ENCODE data around the gene AFF1. TPM values are rescaled to one million over a fixed set of nuclear protein-coding genes. Genes with fewer than 3 reads are reported as not detected.
A peak's percentile ranks its signal among the peaks of the same experiment; 100 is the strongest.

Gene AFF1
- total RNA-seq, 6 experiments from 2014 or later, result 23.8 to 39.6 (median 34.9) TPM

DNA sequence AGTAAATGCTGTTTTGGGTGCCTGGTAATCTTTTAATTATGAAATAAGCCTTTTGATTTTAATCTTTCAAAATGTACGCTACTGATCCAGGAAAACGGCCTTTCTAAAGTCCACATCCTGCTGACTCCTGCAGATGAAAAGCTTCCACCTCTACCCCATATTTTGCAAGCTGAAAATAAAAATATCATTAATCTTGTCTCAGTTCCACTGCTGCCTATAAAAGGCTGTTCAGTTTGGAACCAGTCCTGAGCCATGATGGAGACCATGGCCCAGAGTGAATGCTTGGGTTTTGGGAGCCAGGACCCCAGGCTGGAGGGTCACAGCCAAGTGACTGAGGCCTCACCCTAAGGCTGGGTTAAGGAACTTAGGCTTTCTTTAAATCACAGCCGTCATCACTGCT lies 110.8 kb downstream of the AFF1 start:
- no peaks in the 10 kb centered on the region for H3K27me3 ChIP-seq
- intact Hi-C loops (cut with DNase I), result no loop called here
- ATAC-seq, result peak; percentile 18 to 33 (median 26)
- H3K36me3 ChIP-seq, result peaks cover 0 to 18% (median 2%) of the 10 kb centered on the region in 4 donors
- no peak for DNase-seq
- WGBS (ENCODE audit: insufficient coverage, low coverage, low lambda C conversion rate, missing lambda C conversion rate), result 11% methylated on average over 3 of the region's 3 CpGs
- TF ChIP-seq, protein P1, sequence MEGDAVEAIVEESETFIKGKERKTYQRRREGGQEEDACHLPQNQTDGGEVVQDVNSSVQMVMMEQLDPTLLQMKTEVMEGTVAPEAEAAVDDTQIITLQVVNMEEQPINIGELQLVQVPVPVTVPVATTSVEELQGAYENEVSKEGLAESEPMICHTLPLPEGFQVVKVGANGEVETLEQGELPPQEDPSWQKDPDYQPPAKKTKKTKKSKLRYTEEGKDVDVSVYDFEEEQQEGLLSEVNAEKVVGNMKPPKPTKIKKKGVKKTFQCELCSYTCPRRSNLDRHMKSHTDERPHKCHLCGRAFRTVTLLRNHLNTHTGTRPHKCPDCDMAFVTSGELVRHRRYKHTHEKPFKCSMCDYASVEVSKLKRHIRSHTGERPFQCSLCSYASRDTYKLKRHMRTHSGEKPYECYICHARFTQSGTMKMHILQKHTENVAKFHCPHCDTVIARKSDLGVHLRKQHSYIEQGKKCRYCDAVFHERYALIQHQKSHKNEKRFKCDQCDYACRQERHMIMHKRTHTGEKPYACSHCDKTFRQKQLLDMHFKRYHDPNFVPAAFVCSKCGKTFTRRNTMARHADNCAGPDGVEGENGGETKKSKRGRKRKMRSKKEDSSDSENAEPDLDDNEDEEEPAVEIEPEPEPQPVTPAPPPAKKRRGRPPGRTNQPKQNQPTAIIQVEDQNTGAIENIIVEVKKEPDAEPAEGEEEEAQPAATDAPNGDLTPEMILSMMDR (IDR thresholded peaks at IDR 0.05), result no peak
- no peak for TF ChIP-seq POLR2A (IDR thresholded peaks at IDR 0.05)
- peaks cover 0 to 3% (median 0%) of the 10 kb centered on the region in 4 donors for H3K9me3 ChIP-seq
- peak overlapping the region; percentile 38 to 65 (median 54) for H3K27ac ChIP-seq
- peaks cover 0 to 46% (median 14%) of the 10 kb centered on the region in 4 donors for H3K4me1 ChIP-seq
- no peak overlapping the region for H3K4me3 ChIP-seq

DNA sequence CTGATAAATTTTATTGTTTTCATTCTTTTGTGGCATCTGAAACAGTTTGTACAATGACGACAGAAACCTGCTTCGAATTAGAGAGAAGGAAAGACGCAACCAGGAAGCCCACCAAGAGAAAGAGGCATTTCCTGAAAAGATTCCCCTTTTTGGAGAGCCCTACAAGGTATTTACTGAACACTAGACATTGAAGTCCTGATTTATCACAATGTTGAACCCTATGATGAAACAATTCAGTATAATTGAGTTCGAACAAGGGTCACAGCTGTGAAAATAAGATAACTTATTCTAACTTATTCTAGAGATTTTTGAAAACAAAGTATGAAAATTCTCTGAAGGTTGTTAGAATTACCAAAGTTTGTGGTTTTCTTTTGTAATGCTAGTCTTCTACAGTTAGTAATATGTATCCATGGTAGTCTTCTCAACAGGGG lies 111.3 kb downstream of the AFF1 start:
- Histone ChIP-seq H3K27me3 (no peaks in the 10 kb centered on the region), H3K36me3 (peaks cover 0 to 18% (median 2%) of the 10 kb centered on the region in 4 donors), H3K4me3 (no peak overlapping the region), H3K4me1 (peaks cover 0 to 44% (median 13%) of the 10 kb centered on the region in 4 donors), H3K27ac (peak overlapping the region; percentile 38 to 65 (median 54)), H3K9me3 (peaks cover 0 to 3% (median 0%) of the 10 kb centered on the region in 4 donors)
- TF ChIP-seq, protein P1 (IDR thresholded peaks at IDR 0.05), result no peak
- TF ChIP-seq POLR2A (IDR thresholded peaks at IDR 0.05), result no peak
- intact Hi-C loops (cut with DNase I), result no loop called here
- DNase-seq, result no peak
- 46% methylated on average over 4 of the region's 4 CpGs for WGBS (ENCODE audit: insufficient coverage, low coverage, low lambda C conversion rate, missing lambda C conversion rate)
- peak in 2 of 4 donors; percentile 24 to 47 for ATAC-seq

DNA sequence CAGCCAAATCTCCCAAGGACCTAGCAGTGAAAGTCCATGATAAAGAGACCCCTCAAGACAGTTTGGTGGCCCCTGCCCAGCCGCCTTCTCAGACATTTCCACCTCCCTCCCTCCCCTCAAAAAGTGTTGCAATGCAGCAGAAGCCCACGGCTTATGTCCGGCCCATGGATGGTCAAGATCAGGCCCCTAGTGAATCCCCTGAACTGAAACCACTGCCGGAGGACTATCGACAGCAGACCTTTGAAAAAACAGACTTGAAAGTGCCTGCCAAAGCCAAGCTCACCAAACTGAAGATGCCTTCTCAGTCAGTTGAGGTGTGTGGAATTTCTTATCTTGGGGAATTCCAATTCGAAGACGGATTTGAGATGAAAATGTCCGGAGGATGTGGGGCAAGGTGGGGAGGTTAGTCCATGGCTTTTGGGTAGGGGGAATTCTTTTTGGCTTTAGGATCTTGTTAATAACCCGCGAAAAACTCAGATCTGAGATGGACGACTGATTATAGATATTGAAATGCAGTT lies 112.5 kb downstream of the AFF1 start:
- WGBS (ENCODE audit: insufficient coverage, low coverage, low lambda C conversion rate, missing lambda C conversion rate), result 93% methylated on average over 8 of the region's 11 CpGs
- H3K9me3 ChIP-seq, result peaks cover 0 to 3% (median 0%) of the 10 kb centered on the region in 4 donors
- peaks cover 0 to 18% (median 2%) of the 10 kb centered on the region in 4 donors for H3K36me3 ChIP-seq
- H3K27me3 ChIP-seq, result no peaks in the 10 kb centered on the region
- no peak for DNase-seq
- no peak overlapping the region for H3K4me3 ChIP-seq
- no peak for ATAC-seq
- no peak overlapping the region for H3K27ac ChIP-seq
- H3K4me1 ChIP-seq, result peaks cover 0 to 42% (median 11%) of the 10 kb centered on the region in 4 donors
- intact Hi-C loops (cut with DNase I), result no loop called here
- no peak for TF ChIP-seq POLR2A (IDR thresholded peaks at IDR 0.05)
- TF ChIP-seq, protein P1 (IDR thresholded peaks at IDR 0.05), result no peak

DNA sequence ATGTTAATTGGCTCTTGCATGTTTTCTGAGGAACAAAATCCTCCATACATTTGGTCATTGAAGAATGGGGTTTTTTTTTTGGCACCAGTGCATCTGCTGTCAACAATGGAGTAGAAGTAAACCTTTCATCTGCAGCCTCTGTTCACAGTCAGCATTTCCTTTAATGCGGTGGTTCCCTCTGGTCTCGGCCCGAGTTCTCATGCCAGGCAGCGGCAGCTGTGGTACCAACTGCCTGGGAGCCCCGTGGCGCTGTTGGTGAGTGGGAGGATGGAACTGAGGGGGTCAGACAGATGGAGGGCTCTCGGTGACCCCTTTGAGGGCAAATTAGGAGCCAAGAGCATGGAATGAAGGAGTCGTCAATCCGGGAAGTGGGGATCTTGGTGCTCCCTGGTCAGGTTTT lies 114.7 kb downstream of the AFF1 start:
- no peaks in the 10 kb centered on the region for H3K9me3 ChIP-seq
- DNase-seq (no peak), ATAC-seq (no peak)
- H3K4me3 ChIP-seq, result no peak overlapping the region
- H3K36me3 ChIP-seq, result peaks cover 0 to 18% (median 2%) of the 10 kb centered on the region in 4 donors
- H3K27me3 ChIP-seq, result no peaks in the 10 kb centered on the region
- TF ChIP-seq, protein P1 (IDR thresholded peaks at IDR 0.05), result no peak
- no peak for TF ChIP-seq POLR2A (IDR thresholded peaks at IDR 0.05)
- intact Hi-C loops (cut with DNase I), result no loop called here
- H3K4me1 ChIP-seq, result peaks cover 0 to 36% (median 14%) of the 10 kb centered on the region in 4 donors
- H3K27ac ChIP-seq, result no peak overlapping the region
- WGBS (ENCODE audit: insufficient coverage, low coverage, low lambda C conversion rate, missing lambda C conversion rate), result 72% methylated on average over 5 of the region's 9 CpGs
